GM23248 (cell line): Measurements from ENCODE around the gene AP3D1.

ENCODE experiments used
- EZH2 ChIP-seq: fragments of 200-600 bp; sonication (generic); IDR thresholded peaks from 2 replicates; pipeline ENCODE4 v1.6.1; 2018; ENCODE audit warnings: antibody characterized with exemption, mild to moderate bottlenecking; ENCODE audit not compliant: insufficient read depth, poor library complexity, severe bottlenecking
- EZH2phosphoT487 ChIP-seq: fragments of 200-600 bp; sonication (generic); IDR thresholded peaks from 2 replicates; pipeline ENCODE4 v1.6.1; 2018; ENCODE audit warnings: antibody characterized with exemption, moderate library complexity, mild to moderate bottlenecking, low read depth; ENCODE audit not compliant: insufficient read depth

GRCh38 chr19:2055931-2056836, 95.2 kb downstream of the AP3D1 start:
- TF ChIP-seq EZH2, result no peak
- TF ChIP-seq EZH2phosphoT487, result no peak
